GM19023 (cell line): ENCODE measurements around the gene SLC6A9.

Experiments used
- ATAC-seq: cut with Tn5 transposase; IDR thresholded peaks from one replicate; pipeline ENCODE4 v1.9.1; 2021; ENCODE audit warnings: mild to moderate bottlenecking, moderate library complexity; ENCODE audit not compliant: unreplicated experiment

The SLC6A9 gene

DNA sequence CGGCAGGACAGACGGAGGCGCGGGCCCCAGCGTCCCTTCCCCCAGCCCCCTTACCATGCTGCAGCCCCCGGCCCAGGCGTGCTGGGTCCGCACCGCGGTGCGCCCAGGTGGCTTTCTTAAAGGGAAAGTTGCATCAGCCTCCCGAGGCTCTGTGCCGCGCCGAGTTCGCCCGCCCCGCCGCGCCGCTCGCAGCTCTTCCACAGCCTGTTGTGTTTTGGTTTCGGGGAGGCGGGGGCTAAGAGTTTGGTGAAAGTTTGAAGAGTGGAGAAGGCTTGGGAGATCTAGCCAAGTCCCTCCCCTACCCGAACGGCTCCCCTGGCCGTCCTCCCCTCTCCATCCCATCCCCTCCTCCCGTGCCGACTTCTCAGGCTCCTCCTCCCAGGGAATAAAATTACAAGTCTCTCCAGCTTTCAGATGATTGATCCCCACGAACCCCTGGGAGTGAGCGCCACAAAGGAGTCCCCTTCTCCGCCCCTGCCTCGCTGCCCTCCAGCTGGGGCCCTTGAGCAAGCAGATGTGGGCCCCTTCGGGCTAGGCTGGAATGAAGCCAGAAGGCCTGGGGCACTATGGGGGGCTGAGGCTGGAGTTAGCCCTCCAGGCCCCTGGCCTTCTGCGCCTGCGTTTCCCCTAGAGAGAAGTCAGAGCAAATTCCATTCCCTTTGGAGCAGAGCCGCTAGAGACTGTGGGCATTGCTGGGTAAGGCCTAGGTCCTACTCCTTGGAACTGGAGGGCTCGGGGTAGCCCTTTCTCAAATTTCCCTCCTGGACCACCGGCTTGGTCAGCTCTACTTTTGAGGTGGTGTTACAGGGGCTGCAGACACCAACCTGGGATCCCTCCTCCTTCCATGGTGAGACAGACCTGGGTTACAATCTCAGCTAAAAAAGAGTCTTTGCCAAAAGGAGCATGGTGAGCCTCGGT lies at the start of gene SLC6A9:
Gene SLC6A9 (minus strand): TSS at position 211 of the 918 bp plus-strand sequence. CDS start 7,185 bp downstream, outside the sequence.
- ATAC-seq, result no peak

DNA sequence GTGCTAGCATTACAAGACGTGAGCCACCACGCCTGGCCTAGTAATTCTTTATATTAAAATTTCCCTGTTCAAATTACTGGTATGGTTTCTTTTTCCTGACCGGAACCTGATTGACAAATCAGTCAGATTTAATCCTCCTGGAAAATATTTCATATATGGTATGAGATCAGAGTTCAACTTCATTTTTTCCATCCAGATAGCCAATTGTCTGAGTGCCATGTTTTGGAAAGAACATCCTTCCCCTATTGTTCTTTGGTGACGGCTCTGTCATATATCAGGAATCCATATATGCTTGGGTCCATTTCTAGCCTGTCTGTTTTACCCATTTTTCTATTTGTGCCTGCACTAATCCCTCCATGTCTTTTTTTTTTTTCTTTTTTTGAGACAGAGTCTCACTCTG lies 48.3 kb upstream of the SLC6A9 start:
- no peak for ATAC-seq

DNA sequence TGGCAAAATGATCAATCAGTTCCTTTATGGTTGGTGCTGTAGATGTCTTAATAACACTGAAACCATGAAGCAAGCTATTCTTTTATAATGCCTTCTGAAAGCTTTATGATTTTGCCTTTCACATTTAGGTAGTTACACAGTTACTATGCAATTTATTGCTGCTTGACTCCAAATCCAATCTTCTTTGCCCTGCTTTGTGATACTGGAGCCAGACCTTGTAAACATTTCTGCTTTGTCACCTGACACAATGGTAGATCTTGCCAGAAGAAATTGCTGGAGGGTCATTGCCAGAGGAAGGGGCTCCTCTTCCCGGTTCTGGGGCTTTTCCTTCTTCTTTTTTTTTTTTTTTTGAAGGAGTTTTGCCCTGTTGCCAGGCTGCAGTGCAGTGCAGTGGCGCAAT lies 46.8 kb upstream of the SLC6A9 start:
- no peak for ATAC-seq

DNA sequence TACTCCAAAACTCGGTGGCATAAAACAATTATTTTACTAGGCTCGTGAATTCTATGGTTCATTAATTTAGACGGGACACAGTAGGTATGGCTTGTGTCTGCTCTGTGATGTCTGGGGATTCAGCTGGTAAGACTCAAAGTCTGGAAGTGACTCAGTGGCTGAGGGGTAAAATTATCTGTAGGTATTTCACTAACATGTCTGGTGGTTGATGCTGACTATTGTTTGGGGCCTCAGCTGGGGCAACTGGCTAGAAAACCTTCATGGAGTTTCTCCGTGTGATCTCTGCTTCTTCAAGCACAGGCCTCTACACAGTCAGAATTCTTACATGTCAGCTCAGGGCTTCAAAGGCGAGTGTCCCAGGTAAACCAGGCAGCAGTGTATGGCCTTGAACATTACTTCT lies 46.2 kb upstream of the SLC6A9 start:
- no peak for ATAC-seq

DNA sequence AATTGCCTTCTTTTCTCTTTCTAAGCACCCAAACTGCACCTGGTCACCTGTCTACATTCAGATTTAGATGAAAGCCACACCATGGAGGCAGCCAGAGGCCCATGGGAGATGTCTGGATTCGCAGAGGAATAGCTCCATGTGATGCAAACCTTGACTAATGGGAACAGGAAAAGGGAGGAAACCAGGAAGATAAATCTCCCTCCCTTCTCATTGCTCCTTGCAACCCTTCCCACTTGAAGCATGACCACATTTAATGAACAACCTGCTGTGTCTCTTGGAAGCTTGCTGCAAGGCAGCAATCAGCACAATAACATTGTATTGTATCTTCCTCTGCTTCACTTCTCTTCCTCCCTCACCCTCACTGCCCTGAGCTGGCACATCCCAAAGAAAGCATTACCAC lies 44.8 kb upstream of the SLC6A9 start:
- no peak for ATAC-seq

DNA sequence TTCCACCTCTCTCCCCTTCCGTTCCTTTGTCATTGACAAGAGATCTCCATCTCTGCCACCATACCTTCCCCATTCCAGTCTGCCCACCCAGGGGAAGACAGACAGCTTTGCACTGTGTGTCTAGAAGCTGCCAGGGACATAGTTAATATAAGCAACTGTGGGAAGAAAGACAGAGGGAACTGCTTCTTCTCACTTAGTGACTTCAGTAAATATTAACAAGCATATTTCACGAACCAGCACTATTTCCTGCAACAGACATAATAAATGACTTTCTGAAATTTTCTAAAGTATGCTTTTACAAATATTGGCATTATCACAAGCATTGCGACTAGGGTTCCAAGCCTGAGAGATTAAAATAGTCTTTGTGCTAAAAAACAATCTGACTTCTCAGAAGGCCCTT lies 43.2 kb upstream of the SLC6A9 start:
- no peak for ATAC-seq

DNA sequence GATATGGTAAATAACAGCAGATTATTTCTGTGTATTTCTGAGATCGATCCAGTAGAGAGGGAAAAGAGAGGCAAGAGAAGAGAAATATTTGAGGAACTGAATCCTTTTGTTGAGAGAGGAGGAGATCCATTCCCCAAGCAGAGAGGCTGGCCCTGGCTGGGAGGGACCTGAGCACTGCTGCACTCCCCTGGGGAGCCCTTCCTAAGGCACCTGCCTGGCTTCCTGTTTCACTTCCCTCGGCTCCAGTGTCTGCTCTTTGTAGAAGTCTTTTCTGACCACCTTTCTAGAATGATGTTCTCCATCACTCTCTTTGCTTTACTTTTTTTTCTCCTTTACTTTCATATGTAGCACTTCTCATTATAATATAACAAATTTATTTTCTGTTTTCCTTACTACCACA lies 42.3 kb upstream of the SLC6A9 start:
- no peak for ATAC-seq

DNA sequence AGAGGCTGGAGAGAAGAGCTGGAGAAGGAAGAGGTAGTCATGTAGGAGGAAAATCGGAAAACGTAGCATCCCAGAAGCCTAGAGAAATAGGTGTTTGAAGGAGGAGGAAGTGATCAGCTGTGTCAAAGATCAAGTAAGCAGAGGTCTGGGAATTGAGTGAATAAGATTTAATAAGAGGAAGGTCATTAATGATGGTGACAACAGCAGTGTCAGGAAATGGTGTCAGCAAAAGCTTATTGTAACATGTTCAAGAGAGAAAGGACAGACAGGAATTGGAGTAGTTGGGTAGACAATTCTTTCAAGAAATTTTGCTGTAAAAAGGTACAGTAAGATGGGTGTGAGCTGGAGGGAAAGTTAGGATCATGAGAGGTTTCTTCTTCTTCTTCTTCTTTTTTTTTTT lies 41.6 kb upstream of the SLC6A9 start:
- no peak for ATAC-seq

DNA sequence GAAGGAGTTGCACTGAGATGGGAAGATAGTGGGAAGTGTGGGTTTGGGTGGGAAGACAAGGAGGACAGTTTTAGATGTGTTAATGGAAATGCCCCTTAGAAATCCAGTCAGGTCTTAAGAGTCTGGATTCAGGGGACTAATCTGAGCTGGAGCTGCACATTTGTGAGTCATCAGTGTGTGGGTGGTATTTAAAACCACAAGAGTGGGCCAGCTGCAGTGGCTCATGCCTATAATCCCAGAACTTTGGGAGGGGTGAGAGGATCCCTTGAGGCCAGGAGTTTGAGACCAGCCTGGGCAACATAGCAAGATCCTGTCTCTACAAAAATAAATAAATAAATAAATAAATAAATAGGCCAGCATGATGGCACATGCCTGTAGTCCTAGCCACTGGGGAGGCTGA lies 40.9 kb upstream of the SLC6A9 start:
- no peak for ATAC-seq

DNA sequence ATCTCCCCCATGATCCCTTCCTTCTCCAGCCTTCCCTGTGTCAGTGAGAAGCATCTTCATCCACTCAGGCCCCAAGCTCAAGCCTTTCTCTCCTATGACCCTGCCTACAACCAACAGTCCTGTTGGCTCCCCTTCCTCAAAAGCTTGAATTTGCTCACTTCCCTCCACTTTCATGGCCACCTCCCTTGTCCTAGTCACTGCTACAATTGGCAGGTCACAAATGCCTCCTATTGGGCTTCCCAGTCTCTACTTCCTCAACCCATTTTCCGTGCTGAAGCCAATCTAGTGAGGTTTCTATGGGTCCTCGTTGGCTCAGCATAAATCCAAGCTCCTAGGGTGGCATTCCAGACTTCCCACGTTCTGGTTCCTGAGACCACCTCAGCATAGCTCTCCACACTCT lies 40.2 kb upstream of the SLC6A9 start:
- no peak for ATAC-seq

DNA sequence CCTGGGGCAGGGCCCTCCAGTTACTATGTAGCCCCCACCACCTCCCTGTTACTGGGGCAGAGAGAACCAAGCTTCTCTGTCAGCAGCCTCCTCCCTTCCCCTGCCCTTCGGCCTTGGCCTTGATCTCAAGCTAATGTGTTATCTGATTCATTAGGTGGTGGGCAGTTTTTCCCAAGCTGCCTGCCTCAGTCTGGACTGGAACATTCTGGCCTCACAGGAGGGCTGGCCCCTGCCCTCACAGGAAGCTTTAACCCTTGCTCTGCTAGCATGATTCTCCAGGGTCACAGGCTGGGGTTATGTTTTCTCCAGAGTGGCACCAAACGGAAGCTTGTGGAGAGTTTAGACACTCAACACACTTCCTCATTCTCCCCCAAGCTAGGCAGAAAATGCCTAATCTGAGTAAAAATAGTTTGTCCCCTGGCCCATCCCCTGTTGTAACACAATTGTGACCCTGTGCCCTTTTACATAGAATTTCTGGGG lies 37.2 kb upstream of the SLC6A9 start:
- no peak for ATAC-seq

DNA sequence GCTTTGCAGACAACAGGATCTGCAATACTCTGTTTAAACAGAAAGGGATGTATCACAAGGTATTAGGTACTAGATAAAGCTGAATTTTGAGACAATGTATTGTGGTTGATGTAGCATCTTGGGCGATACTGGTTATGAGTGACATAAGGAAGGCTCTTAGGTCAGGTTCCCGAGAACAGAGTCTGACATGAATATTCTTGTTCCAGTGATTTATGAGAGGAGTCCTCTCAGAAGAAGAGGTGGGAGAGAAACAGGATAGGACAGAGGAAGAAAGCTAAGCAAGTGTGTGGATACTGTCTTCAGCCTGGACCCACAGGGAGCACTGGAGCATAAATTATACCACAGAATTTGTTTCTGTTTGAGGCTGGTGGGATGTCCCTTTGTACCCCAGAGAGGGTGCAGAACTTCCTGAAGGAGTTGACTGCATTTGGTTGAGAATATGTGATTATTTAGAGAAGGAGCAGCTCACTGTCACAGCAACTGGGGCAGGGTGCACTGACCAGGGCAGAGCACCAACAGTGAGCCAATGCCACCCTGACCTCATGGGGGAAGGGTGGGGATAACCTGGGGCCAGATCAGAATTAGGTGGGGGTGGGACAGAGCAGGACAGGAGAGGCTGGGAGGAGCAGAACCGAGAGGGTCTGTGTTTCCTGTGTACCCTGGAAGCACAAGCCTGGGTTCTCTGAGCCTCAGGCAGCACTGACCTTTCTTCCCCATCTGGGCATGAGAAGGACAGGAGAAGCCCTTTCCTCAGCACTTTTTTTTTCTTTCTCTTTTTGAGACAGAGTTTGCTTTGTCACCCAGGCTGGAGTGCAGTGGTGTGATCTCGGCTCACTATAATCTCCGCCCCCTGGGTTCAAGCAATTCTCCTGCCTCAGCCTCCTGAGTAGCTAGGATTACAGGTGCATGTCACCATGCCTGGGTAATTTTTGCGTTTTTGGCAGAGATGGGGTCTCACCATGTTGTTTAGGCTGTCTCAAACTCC lies 36.3 kb upstream of the SLC6A9 start:
- no peak for ATAC-seq

DNA sequence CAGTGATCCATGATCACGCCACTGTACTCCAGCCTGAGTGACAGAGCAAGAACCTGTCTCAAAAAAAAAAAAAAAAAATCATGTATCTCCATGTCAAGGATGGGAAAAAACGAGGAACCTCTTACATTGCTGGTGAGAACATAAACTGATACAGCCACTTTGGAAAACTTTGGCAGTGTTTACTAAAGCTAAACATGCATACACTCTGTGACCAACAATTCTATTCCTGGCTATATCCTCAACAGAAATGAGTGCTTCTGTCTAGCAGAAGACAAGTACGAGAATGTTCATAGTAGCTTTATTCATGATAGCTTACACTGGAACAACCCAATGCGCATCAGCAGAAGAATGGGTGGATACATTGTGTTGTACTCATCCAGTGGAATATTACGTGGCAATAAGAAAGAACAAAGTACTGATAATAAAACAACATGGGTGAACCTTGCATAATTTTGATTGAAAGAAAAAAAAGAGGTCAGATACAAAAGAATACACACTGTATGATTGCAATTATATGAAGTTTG lies 31.5 kb upstream of the SLC6A9 start:
- ATAC-seq, result no peak

DNA sequence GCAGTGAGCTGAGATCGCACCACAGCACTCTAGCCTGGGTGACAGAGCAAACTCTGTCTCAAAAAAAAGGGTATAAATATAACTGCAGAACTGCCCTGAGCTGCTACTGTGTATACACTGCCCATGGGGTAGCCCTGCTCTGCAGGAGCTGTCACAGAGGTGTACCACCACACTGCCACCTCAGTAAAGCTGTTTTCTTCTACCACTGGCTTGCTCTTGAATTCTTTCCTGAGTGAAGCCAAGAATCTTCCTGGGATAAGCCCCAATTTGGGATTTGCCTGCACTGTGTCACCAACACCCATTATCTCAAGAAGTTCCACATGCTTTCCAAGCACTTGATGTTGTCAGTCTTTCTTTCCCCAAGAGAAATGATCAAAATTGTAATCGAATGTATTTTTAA lies 30.6 kb upstream of the SLC6A9 start:
- no peak for ATAC-seq

DNA sequence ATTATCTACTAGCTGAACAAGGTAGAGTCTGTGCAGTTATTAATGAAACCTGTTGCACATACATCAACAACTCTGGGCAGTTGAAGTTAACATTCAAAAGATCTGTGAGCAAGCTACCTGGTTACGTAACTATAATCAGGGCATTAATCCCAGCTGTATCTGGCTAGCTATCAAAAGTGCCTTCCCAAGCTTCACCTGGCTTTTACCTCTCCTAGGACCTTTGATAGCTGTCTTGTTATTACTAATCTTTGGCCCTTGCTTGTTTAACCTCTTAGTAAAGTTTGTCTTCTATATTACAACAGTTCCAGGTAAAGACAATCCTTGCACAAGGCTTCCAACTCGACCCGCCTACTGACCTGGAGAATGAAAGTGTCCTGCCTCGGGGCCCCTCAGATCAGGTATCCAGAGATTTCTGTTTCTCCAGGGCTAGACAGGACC lies 29.6 kb upstream of the SLC6A9 start:
- no peak for ATAC-seq

DNA sequence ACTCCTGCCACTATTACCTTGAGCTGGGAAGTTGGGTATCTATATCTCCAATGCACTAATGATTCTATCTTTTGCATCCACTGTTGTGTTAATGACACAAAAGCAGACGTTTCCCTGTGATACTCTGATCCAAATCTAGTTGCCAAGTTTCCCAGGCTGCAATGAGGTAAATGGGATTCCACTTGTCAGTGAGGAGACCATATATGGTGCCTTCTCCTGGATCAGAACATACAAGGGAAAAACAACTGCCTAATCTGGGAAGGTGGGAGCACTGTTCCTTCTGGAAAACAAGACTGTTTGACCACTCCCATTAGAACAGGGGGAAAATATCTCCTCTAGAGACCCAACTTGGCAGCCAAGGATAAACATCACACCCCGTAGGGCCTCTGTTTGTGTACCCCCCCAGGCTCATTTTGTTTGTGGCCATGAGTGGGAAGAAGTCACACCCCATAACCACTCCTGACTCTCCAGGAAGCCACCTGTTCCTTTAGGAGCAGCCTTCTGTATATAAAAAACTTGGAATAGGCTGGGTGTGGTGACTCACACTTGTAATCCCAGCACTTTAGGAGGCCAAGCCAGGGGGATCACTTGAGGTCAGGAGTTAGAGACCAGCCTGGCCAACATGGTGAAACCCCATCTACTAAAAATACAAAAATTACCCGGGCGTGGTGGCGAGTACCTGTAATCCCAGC lies 28.5 kb upstream of the SLC6A9 start:
- no peak for ATAC-seq

DNA sequence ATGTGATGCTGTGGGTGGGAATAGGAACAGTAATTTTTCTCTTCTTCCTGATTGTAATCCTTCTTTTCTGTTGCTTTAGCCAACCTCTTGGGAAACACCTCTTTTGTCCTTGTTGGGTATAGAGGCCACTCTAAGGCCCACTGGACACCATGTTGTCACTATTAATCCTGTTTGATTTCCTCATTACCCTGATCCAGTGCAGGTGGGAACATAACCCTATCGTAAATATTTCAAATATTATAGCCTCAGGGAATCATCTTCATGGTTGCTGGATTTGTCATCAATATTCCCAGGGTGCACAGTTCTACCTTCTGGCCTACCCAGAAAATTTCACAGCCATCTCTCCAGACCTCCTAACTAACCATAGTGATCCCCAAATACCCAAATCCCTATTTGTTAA lies 27.9 kb upstream of the SLC6A9 start:
- no peak for ATAC-seq

DNA sequence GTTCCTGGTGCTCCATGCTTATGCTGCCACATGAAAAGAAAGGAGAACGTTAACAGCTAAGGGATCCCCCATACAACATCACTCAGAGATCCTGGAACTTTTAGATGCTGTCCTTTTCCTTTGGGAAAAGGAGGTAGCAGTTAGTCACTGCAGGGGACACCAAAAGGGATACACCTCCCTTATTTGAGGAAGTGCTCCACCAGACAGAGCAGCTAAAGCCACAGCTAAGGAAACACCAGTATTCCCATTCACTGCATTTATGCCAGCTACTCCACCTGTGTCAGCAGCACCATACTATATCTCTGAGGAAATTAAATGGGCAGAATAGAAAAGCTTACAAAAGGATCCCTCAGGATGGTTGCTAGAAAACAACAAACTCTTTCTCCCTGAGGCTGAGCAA lies 26.0 kb upstream of the SLC6A9 start:
- ATAC-seq, result no peak

DNA sequence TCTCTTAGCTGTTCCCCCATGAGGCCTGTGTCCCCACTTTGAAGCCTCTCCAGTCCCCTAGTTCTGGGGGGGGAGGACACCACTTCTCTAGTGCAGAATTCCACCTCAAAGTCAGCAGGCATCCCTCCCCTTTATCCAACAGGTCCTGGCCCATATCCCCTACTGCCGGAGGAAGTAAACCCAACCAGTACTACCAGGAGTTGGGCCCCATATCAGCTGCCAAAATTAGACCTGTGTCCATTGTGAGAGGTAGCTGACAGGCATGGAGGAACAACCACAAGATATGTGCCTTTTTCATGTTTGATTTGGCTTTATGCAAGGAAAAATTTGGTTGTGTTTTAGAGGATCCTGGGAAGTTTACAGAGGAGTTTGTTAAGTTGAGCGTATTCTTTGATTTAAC lies 22.1 kb upstream of the SLC6A9 start:
- ATAC-seq, result no peak

DNA sequence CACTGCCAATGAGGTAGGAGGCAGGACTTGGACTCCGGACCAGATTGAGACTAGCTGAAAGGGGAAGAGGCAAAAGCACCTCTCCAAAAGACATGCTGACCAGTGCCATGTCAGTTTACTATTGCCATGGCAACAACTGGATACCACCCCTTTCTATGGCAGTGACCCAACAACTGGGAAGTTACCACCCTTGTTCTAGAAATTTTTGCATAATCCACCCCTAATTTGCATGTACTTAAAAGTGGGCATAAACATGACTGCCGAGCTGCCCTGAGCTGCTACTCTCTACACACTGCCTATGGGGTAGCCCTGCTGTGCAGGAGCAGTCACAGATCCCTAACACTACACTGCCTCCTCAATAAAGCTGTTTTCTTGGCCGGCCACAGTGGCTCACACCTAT lies 19.0 kb upstream of the SLC6A9 start:
- no peak for ATAC-seq

DNA sequence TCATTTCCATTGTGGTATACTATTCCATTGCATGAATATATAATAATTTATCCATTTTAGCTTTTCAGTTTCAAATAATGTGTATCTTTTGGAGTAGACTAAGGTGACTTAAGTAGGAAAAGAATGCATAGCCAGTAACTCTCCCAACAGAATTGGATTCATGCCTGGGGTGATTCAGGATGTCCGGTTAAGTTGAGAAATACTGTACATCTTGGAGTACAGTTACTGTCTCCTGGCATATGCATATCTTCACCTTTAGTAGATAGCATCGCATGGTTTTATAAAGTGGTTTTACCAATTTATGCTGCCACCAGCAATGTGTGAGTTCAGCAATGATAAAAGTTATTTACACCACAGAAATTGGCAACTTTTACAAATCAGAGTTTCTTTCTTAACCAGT lies 18.6 kb upstream of the SLC6A9 start:
- ATAC-seq, result no peak
